CD4-positive, alpha-beta T cell (primary cell): ENCODE results near the gene RAPGEF6. TPM values are rescaled to one million over a fixed set of nuclear protein-coding genes. Genes with fewer than 3 reads are reported as not detected.
A peak's percentile ranks its signal among the peaks of the same experiment; 100 is the strongest.

ENCODE experiments used
- ATAC-seq: fragments of 200-7000 bp; cut with Tn5 transposase; one replicate; pipeline ENCODE4 v1.10.0; 2022; ENCODE audit warnings: mild to moderate bottlenecking; ENCODE audit not compliant: poor library complexity
- CTCF ChIA-PET: fragments of 350-600 bp; sonication (Branson Sonifier 250); formaldehyde crosslinking; loops from one replicate; lab custom pipeline; 2021; ENCODE audit warnings: antibody characterized with exemption, inconsistent platforms; lab: Charles Lee
- POLR2A ChIA-PET: fragments of 350-600 bp; sonication (Branson Sonifier 250); formaldehyde crosslinking; loops from one replicate; lab custom pipeline; 2021; ENCODE audit warnings: antibody characterized with exemption, inconsistent platforms; lab: Charles Lee
- DNase-seq, 14 experiments: peaks; one replicate each; pipeline ENCODE4 v3.0.0-alpha.2; 2013 to 2020; ENCODE audit warnings: mixed read lengths in 2 of 14
- H3K27ac ChIP-seq, 2 donors: one replicate each; pipeline versions ENCODE4 v1.5.1 to v1.7.0; 2013; ENCODE audit warnings: low read length in 2 of 2, low read depth in 1 of 2, mild to moderate bottlenecking in 1 of 2
- H3K27me3 ChIP-seq, 2 experiments: 1 replicate in 1 of 2; 2 replicates in 1 of 2; pipeline versions ENCODE4 v1.6.1 to v1.7.0; 2013; ENCODE audit warnings: low read length in 2 of 2, control low read depth in 1 of 2, mild to moderate bottlenecking in 1 of 2, moderate library complexity in 1 of 2; ENCODE audit not compliant: insufficient read depth in 2 of 2, control insufficient read depth in 1 of 2
- H3K36me3 ChIP-seq: one replicate; pipeline ENCODE4 v1.6.1; 2013; ENCODE audit warnings: low read length, control low read depth; ENCODE audit not compliant: insufficient read depth
- H3K4me1 ChIP-seq: one replicate; pipeline ENCODE4 v1.6.1; 2013; ENCODE audit warnings: low read length, control low read depth; ENCODE audit not compliant: insufficient read depth
- H3K4me3 ChIP-seq: one replicate; pipeline ENCODE4 v1.5.1; 2013; ENCODE audit warnings: mild to moderate bottlenecking, low read length, moderate library complexity
- H3K9me3 ChIP-seq, 2 experiments: 1 replicate in 1 of 2; 2 replicates in 1 of 2; pipeline versions ENCODE4 v1.6.1 to v1.7.0; 2013; ENCODE audit warnings: low read length in 2 of 2, mild to moderate bottlenecking in 2 of 2, control low read depth in 1 of 2, moderate library complexity in 1 of 2; ENCODE audit not compliant: control insufficient read depth in 1 of 2, insufficient read depth in 1 of 2
- H3K27ac Mint-ChIP-seq: one replicate; pipeline ENCODE4 v1.8.0; 2020; ENCODE audit warnings: mixed read lengths
- H3K27me3 Mint-ChIP-seq: one replicate; pipeline ENCODE4 v1.8.0; 2021; ENCODE audit warnings: mixed read lengths
- H3K36me3 Mint-ChIP-seq: one replicate; pipeline ENCODE4 v1.8.0; 2021; ENCODE audit warnings: low read depth, mixed read lengths
- H3K4me1 Mint-ChIP-seq: one replicate; pipeline ENCODE4 v1.8.0; 2021; ENCODE audit warnings: low read depth, mixed read lengths
- H3K4me3 Mint-ChIP-seq: one replicate; pipeline ENCODE4 v1.8.0; 2020; ENCODE audit warnings: mild to moderate bottlenecking, mixed read lengths
- H3K9me3 Mint-ChIP-seq: one replicate; pipeline ENCODE4 v1.8.0; 2020; ENCODE audit warnings: mixed read lengths
- CTCF ChIP-seq: fragments of 200-600 bp; IDR thresholded peaks from one replicate; pipeline ENCODE4 v1.8.0; 2022; ENCODE audit warnings: antibody characterized with exemption, mild to moderate bottlenecking
- intact Hi-C, 2 experiments: fragments of 100-400 bp; cut with DNase I in 1 of 2; cut with micrococcal nuclease in 1 of 2; formaldehyde crosslinking; loops; one replicate each; pipeline versions ENCODE4 v1.15.1 to v1.9.0; 2023 to 2025; cut with DNase I, micrococcal nuclease
- total RNA-seq, 174 experiments: library from RNA in 2 of 174; stranded (reverse) in 2 of 174; gene quantifications; one replicate each; pipeline ENCODE4 v1.2.3 and lab custom pipeline; 2021 to 2026

RAPGEF6 gene
- total RNA-seq, 2 experiments from 2014 or later, result 83.3 to 91.4 TPM

- peak overlapping the region; percentile 76 for H3K27ac Mint-ChIP-seq
- no peak overlapping the region for H3K4me3 Mint-ChIP-seq
- intact Hi-C loops, result loop anchor here in 1 of 2 experiments (10.0 kb wide), 1 partner anchor 47 kb away; no protein-coding TSS in a partner anchor
- Histone ChIP-seq H3K27ac (no peak overlapping the region), H3K4me1 (peaks cover 23% of the 10 kb centered on the region), H3K9me3 (no peaks in the 10 kb centered on the region), H3K4me3 (no peak overlapping the region), H3K36me3 (peaks cover 13% of the 10 kb centered on the region), H3K27me3 (no peaks in the 10 kb centered on the region)
- H3K9me3 Mint-ChIP-seq, result no peaks in the 10 kb centered on the region
- DNase-seq, result no peak
- TF ChIP-seq CTCF, result no peak
- peaks cover 86% of the 10 kb centered on the region for H3K4me1 Mint-ChIP-seq
- ChIA-PET CTCF (interaction anchor here (0.9 to 2.3 kb wide), 4 partner anchors 18 to 48 kb away, joined by 3 to 7 read pairs (median 6); no protein-coding TSS in a partner anchor), POLR2A (interaction anchor here (1.5 to 3.7 kb wide), 2 partner anchors 9 to 27 kb away, joined by 3 to 24 read pairs; no protein-coding TSS in a partner anchor)
- no peak for ATAC-seq
- no peaks in the 10 kb centered on the region for H3K27me3 Mint-ChIP-seq
- peaks cover 72% of the 10 kb centered on the region for H3K36me3 Mint-ChIP-seq
Measured at GRCh38 chr5:131541762-131542161, 93.3 kb downstream of the RAPGEF6 start.

DNA sequence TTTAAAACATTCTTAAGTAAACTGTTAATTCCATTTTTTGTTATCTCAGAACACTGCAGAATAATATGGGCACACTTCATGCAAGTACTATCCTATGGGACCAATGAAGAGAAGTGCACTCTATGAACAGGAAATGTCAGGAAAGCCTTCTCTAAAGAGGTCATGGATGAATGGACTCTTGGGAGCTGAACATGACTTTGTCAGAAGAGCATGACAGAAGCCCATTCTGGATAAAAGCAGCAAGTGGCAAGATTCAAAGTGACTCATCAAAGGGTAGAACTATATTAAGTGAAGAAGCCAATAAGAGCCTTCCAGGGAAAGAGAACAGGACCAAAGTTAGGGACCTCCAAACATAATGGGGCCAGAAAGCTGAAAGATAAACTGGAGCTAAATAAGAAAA lies 94.0 kb downstream of the RAPGEF6 start:
- peaks cover 13% of the 10 kb centered on the region for H3K36me3 ChIP-seq
- intact Hi-C loops, result loop anchor here in 1 of 2 experiments (10.0 kb wide), 1 partner anchor 46 kb away; no protein-coding TSS in a partner anchor
- CTCF ChIA-PET, result interaction anchor here (1.6 to 2.3 kb wide), 2 partner anchors 17 to 28 kb away, joined by 4 to 7 read pairs; no protein-coding TSS in a partner anchor
- Mint-ChIP-seq H3K36me3 (peaks cover 75% of the 10 kb centered on the region), H3K27me3 (no peaks in the 10 kb centered on the region), H3K4me1 (peaks cover 92% of the 10 kb centered on the region), H3K9me3 (no peaks in the 10 kb centered on the region), H3K4me3 (no peak overlapping the region), H3K27ac (peak overlapping the region; percentile 76)
- peaks cover 23% of the 10 kb centered on the region for H3K4me1 ChIP-seq
- TF ChIP-seq CTCF, result no peak
- no peaks in the 10 kb centered on the region for H3K27me3 ChIP-seq
- H3K4me3 ChIP-seq, result no peak overlapping the region
- no peak for DNase-seq
- H3K9me3 ChIP-seq, result no peaks in the 10 kb centered on the region
- no peak for ATAC-seq
- H3K27ac ChIP-seq, result no peak overlapping the region
- POLR2A ChIA-PET, result interaction anchor here (0.8 to 3.7 kb wide), 2 partner anchors 9 to 53 kb away, joined by 3 to 24 read pairs; no protein-coding TSS in a partner anchor

DNA sequence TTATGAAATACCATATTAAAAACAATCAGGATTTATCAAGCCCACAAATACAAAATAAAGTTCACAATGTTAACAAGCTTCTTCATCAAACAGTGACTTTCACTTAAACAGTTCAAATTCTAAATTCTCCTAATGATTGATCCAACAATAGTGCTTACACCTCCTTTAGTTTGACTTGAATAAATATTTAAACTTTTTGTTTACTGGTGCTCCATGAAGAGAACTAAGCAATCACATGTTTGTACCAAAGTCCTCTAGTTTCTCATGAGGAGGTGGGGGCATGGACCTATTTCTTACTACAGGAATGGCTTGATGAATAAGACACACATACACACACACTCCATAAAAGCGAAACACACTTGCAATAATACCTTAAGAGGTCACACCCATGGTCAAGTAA lies 95.8 kb downstream of the RAPGEF6 start:
- no peak overlapping the region for H3K27ac ChIP-seq
- no peak for ATAC-seq
- peak overlapping the region; percentile 79 for H3K4me3 Mint-ChIP-seq
- POLR2A ChIA-PET, result interaction anchor here (0.9 to 1.9 kb wide), 4 partner anchors 8 to 60 kb away, joined by 3 to 9 read pairs (median 4); no protein-coding TSS in a partner anchor
- no peak for DNase-seq
- CTCF ChIA-PET, result interaction anchor here (1.1 to 1.3 kb wide), 2 partner anchors 9 to 13 kb away, joined by 3 to 4 read pairs; no protein-coding TSS in a partner anchor
- peaks cover 93% of the 10 kb centered on the region for H3K4me1 Mint-ChIP-seq
- no peaks in the 10 kb centered on the region for H3K27me3 ChIP-seq
- no peaks in the 10 kb centered on the region for H3K9me3 ChIP-seq
- H3K9me3 Mint-ChIP-seq, result no peaks in the 10 kb centered on the region
- TF ChIP-seq CTCF, result no peak
- intact Hi-C loops, result no loop called here
- no peaks in the 10 kb centered on the region for H3K27me3 Mint-ChIP-seq
- peaks cover 67% of the 10 kb centered on the region for H3K36me3 Mint-ChIP-seq
- peaks cover 21% of the 10 kb centered on the region for H3K4me1 ChIP-seq
- H3K27ac Mint-ChIP-seq, result peak overlapping the region; percentile 76
- H3K36me3 ChIP-seq, result peaks cover 13% of the 10 kb centered on the region
- no peak overlapping the region for H3K4me3 ChIP-seq
